NCI-H187 (cell line): Measurements from ENCODE around the gene CARM1.

Experiments used
- DNase-seq, 2 experiments: peaks; one replicate each; lab custom pipeline; 2025; lab: John Stamatoyannopoulos, UW

The CARM1 gene

GRCh38 chr19:10907925-10908324 is 36.6 kb downstream of the CARM1 start:
- DNase-seq = no peak

GRCh38 chr19:10908380-10908960 is 37.1 kb downstream of the CARM1 start:
- no peak for DNase-seq

- no peak for DNase-seq
Measured at GRCh38 chr19:10911579-10912363, 40.4 kb downstream of the CARM1 start.

- DNase-seq = no peak
Measured at GRCh38 chr19:10912619-10913018, 41.3 kb downstream of the CARM1 start.

- DNase-seq = no peak
Measured at GRCh38 chr19:10913716-10914340, 42.5 kb downstream of the CARM1 start.

- DNase-seq = no peak
Measured at GRCh38 chr19:10915130-10916091, 44.1 kb downstream of the CARM1 start.

- DNase-seq = no peak
Measured at GRCh38 chr19:10916602-10917001, 45.2 kb downstream of the CARM1 start.

GRCh38 chr19:10918359-10918758 is 47.0 kb downstream of the CARM1 start:
- no peak for DNase-seq

- no peak for DNase-seq
Measured at GRCh38 chr19:10919352-10920287, 48.3 kb downstream of the CARM1 start.

- DNase-seq = no peak
Measured at GRCh38 chr19:10920288-10920655, 48.9 kb downstream of the CARM1 start.

- no peak for DNase-seq
Measured at GRCh38 chr19:10920781-10921180, 49.4 kb downstream of the CARM1 start.

GRCh38 chr19:10921199-10921909 is 50.0 kb downstream of the CARM1 start:
- DNase-seq = no peak

GRCh38 chr19:10921910-10922637 is 50.7 kb downstream of the CARM1 start:
- DNase-seq = no peak

GRCh38 chr19:10922638-10923014 is 51.3 kb downstream of the CARM1 start:
- no peak for DNase-seq

- DNase-seq = no peak
Measured at GRCh38 chr19:10923260-10924112, 52.1 kb downstream of the CARM1 start.

- DNase-seq = no peak
Measured at GRCh38 chr19:10924597-10924996, 53.2 kb downstream of the CARM1 start.

GRCh38 chr19:10927730-10928562 is 56.6 kb downstream of the CARM1 start:
- DNase-seq = no peak
